ENCODE data around the gene BPIFB6.

The BPIFB6 gene

GRCh38 chr20:33014336-33015113, 16.9 kb upstream of the BPIFB6 start:
- DNase-seq (ENCODE audit: low read depth) = no peak
- H3K4me3 ChIP-seq (ENCODE audit: low read length) = no peak overlapping the region
- no peak for TF ChIP-seq CTCF (conservative IDR thresholded peaks at IDR 0.05; ENCODE audit: low read length)

GRCh38 chr20:33015114-33015484, 16.3 kb upstream of the BPIFB6 start:
- no peak for TF ChIP-seq CTCF (conservative IDR thresholded peaks at IDR 0.05; ENCODE audit: low read length)
- H3K4me3 ChIP-seq (ENCODE audit: low read length) = no peak overlapping the region
- DNase-seq (ENCODE audit: low read depth) = no peak

- H3K4me3 ChIP-seq (ENCODE audit: low read length) = no peak overlapping the region
- no peak for DNase-seq (ENCODE audit: low read depth)
- no peak for TF ChIP-seq CTCF (conservative IDR thresholded peaks at IDR 0.05; ENCODE audit: low read length)
Observed at GRCh38 chr20:33015700-33016580, 15.5 kb upstream of the BPIFB6 start.

- no peak overlapping the region for H3K4me3 ChIP-seq (ENCODE audit: low read length)
- DNase-seq (ENCODE audit: low read depth) = no peak
- no peak for TF ChIP-seq CTCF (conservative IDR thresholded peaks at IDR 0.05; ENCODE audit: low read length)
Observed at GRCh38 chr20:33016581-33017109, 14.8 kb upstream of the BPIFB6 start.

- no peak for DNase-seq (ENCODE audit: low read depth)
- TF ChIP-seq CTCF (conservative IDR thresholded peaks at IDR 0.05; ENCODE audit: low read length) = no peak
- H3K4me3 ChIP-seq (ENCODE audit: low read length) = no peak overlapping the region
Observed at GRCh38 chr20:33017542-33017941, 13.9 kb upstream of the BPIFB6 start.

- no peak overlapping the region for H3K4me3 ChIP-seq (ENCODE audit: low read length)
- TF ChIP-seq CTCF (conservative IDR thresholded peaks at IDR 0.05; ENCODE audit: low read length) = no peak
- DNase-seq (ENCODE audit: low read depth) = no peak
Observed at GRCh38 chr20:33018169-33018931, 13.1 kb upstream of the BPIFB6 start.
